ENCODE results near the gene PDCD4. TPM values are rescaled to one million over a fixed set of nuclear protein-coding genes. Genes with fewer than 3 reads are reported as not detected.

Gene PDCD4
- total RNA-seq, 1 experiment from 2014 or later = 133 TPM

- no peaks in the 10 kb centered on the region for H3K9me3 Mint-ChIP-seq (ENCODE audit: unreplicated experiment)
- no peak for TF ChIP-seq CTCF (IDR thresholded peaks at IDR 0.05; ENCODE audit: unreplicated experiment)
- no peak for DNase-seq (ENCODE audit: unreplicated experiment)
- H3K27ac Mint-ChIP-seq (ENCODE audit: low read depth, unreplicated experiment) = no peak overlapping the region
- POLR2A ChIA-PET = interaction anchor here (0.7 to 1.4 kb wide), 2 partner anchors 8 to 15 kb away, joined by 3 to 4 read pairs; no protein-coding TSS in a partner anchor
- CTCF ChIA-PET = interaction anchor here (0.6 to 1.1 kb wide), 2 partner anchors 8 to 18 kb away, joined by 4 to 5 read pairs; no protein-coding TSS in a partner anchor
- H3K4me1 Mint-ChIP-seq (ENCODE audit: insufficient read depth, unreplicated experiment) = peaks cover 21% of the 10 kb centered on the region
- no peaks in the 10 kb centered on the region for H3K27me3 Mint-ChIP-seq (ENCODE audit: insufficient read depth, unreplicated experiment)
- BruUV-seq (replicated peaks) = no TSS peak
- intact Hi-C loops (cut with micrococcal nuclease) = no loop called here
- no peak overlapping the region for H3K4me3 Mint-ChIP-seq (ENCODE audit: unreplicated experiment)
- peaks cover 6% of the 10 kb centered on the region for H3K36me3 Mint-ChIP-seq (ENCODE audit: insufficient read depth, unreplicated experiment)
These were observed 27.2 kb upstream of the PDCD4 start for GRCh38 chr10:110844617-110844881.

- no peak for TF ChIP-seq CTCF (IDR thresholded peaks at IDR 0.05; ENCODE audit: unreplicated experiment)
- ChIA-PET POLR2A (interaction anchor here (1.4 kb wide), 1 partner anchor 7 kb away, joined by 3 read pairs; no protein-coding TSS in a partner anchor), CTCF (interaction anchor here (1.1 kb wide), 1 partner anchor 19 kb away, joined by 5 read pairs; no protein-coding TSS in a partner anchor)
- Mint-ChIP-seq H3K36me3 (ENCODE audit: insufficient read depth, unreplicated experiment) (peaks cover 6% of the 10 kb centered on the region), H3K27me3 (ENCODE audit: insufficient read depth, unreplicated experiment) (no peaks in the 10 kb centered on the region), H3K9me3 (ENCODE audit: unreplicated experiment) (no peaks in the 10 kb centered on the region), H3K4me3 (ENCODE audit: unreplicated experiment) (no peak overlapping the region), H3K4me1 (ENCODE audit: insufficient read depth, unreplicated experiment) (peaks cover 21% of the 10 kb centered on the region), H3K27ac (ENCODE audit: low read depth, unreplicated experiment) (no peak overlapping the region)
- intact Hi-C loops (cut with micrococcal nuclease) = no loop called here
- DNase-seq (ENCODE audit: unreplicated experiment) = no peak
- no TSS peak for BruUV-seq (replicated peaks)
These were observed 26.5 kb upstream of the PDCD4 start for GRCh38 chr10:110845192-110845755.

GRCh38 chr10:110845756-110846620 is 25.7 kb upstream of the PDCD4 start:
- Mint-ChIP-seq H3K36me3 (ENCODE audit: insufficient read depth, unreplicated experiment) (peaks cover 3% of the 10 kb centered on the region), H3K9me3 (ENCODE audit: unreplicated experiment) (no peaks in the 10 kb centered on the region), H3K27ac (ENCODE audit: low read depth, unreplicated experiment) (no peak overlapping the region), H3K27me3 (ENCODE audit: insufficient read depth, unreplicated experiment) (no peaks in the 10 kb centered on the region), H3K4me1 (ENCODE audit: insufficient read depth, unreplicated experiment) (peaks cover 21% of the 10 kb centered on the region), H3K4me3 (ENCODE audit: unreplicated experiment) (no peak overlapping the region)
- no peak for DNase-seq (ENCODE audit: unreplicated experiment)
- TF ChIP-seq CTCF (IDR thresholded peaks at IDR 0.05; ENCODE audit: unreplicated experiment) = no peak
- no TSS peak for BruUV-seq (replicated peaks)
- ChIA-PET POLR2A (interaction anchor here (0.9 to 1.1 kb wide), 2 partner anchors 9 to 25 kb away, joined by 3 read pairs; partner anchors contain the start of gene PDCD4), CTCF (interaction anchor here (0.6 kb wide), 2 partner anchors 9 to 48 kb away, joined by 3 read pairs; no protein-coding TSS in a partner anchor)
- intact Hi-C loops (cut with micrococcal nuclease) = no loop called here

- no peak for TF ChIP-seq CTCF (IDR thresholded peaks at IDR 0.05; ENCODE audit: unreplicated experiment)
- CTCF ChIA-PET = no interaction called here
- Mint-ChIP-seq H3K36me3 (ENCODE audit: insufficient read depth, unreplicated experiment) (no peaks in the 10 kb centered on the region), H3K27me3 (ENCODE audit: insufficient read depth, unreplicated experiment) (no peaks in the 10 kb centered on the region), H3K9me3 (ENCODE audit: unreplicated experiment) (no peaks in the 10 kb centered on the region), H3K4me3 (ENCODE audit: unreplicated experiment) (no peak overlapping the region), H3K27ac (ENCODE audit: low read depth, unreplicated experiment) (no peak overlapping the region), H3K4me1 (ENCODE audit: insufficient read depth, unreplicated experiment) (peaks cover 29% of the 10 kb centered on the region)
- no TSS peak for BruUV-seq (replicated peaks)
- POLR2A ChIA-PET = no interaction called here
- DNase-seq (ENCODE audit: unreplicated experiment) = no peak
- intact Hi-C loops (cut with micrococcal nuclease) = no loop called here
These were observed 24.4 kb upstream of the PDCD4 start for GRCh38 chr10:110847374-110847773.

All from MCF 10A (cell line).